Liver (tissue), 9 donors: ENCODE data around the gene SLC17A3. TPM values are rescaled to one million over a fixed set of nuclear protein-coding genes. Genes with fewer than 3 reads are reported as not detected.

Source experiments
- DNase-seq: peaks from one replicate; pipeline ENCODE4 v3.0.0-alpha.2; 2017; ENCODE audit warnings: low spot score
- H3K27ac ChIP-seq, 2 donors: one replicate each; pipeline ENCODE4 v1.7.0; 2013; ENCODE audit warnings: inconsistent platforms in 2 of 2, low read length in 2 of 2, control low read depth in 1 of 2, low read depth in 1 of 2, mild to moderate bottlenecking in 1 of 2
- H3K27me3 ChIP-seq, 4 donors: one replicate each; pipeline versions ENCODE4 v1.6.1 to v1.7.0; 2013; ENCODE audit warnings: low read length in 3 of 4, inconsistent platforms in 1 of 4, mild to moderate bottlenecking in 1 of 4, moderate library complexity in 1 of 4; ENCODE audit not compliant: control insufficient read depth in 4 of 4, insufficient read depth in 4 of 4
- H3K36me3 ChIP-seq, 4 donors: one replicate each; pipeline versions ENCODE4 v1.6.1 to v1.7.0; 2013; ENCODE audit warnings: low read length in 3 of 4, mild to moderate bottlenecking in 3 of 4, low read depth in 1 of 4, moderate library complexity in 1 of 4; ENCODE audit not compliant: control insufficient read depth in 4 of 4, insufficient read depth in 3 of 4
- H3K4me1 ChIP-seq, 4 donors: one replicate each; pipeline versions ENCODE4 v1.6.1 to v1.7.0; 2013; ENCODE audit warnings: low read length in 3 of 4, mild to moderate bottlenecking in 3 of 4, moderate library complexity in 1 of 4; ENCODE audit not compliant: control insufficient read depth in 4 of 4, insufficient read depth in 4 of 4
- H3K4me3 ChIP-seq, 3 donors: one replicate each; pipeline versions ENCODE4 v1.6.1 to v1.7.0; 2013; ENCODE audit warnings: low read length in 3 of 3, control low read depth in 1 of 3, low read depth in 1 of 3, mild to moderate bottlenecking in 1 of 3
- H3K9ac ChIP-seq, 2 donors: one replicate each; pipeline ENCODE4 v1.7.0; 2013; ENCODE audit warnings: low read length in 2 of 2, mild to moderate bottlenecking in 2 of 2, moderate library complexity in 2 of 2, control low read depth in 1 of 2, low read depth in 1 of 2
- H3K9me3 ChIP-seq, 4 donors: one replicate each; pipeline versions ENCODE4 v1.6.1 to v1.7.0; 2013; ENCODE audit warnings: low read length in 3 of 4; ENCODE audit not compliant: control insufficient read depth in 4 of 4
- EGR1 ChIP-seq, 2 donors: IDR thresholded peaks; 2 replicates each; pipeline ENCODE4 v1.6.1; 2016 to 2018; ENCODE audit warnings: antibody characterized with exemption in 2 of 2, low read depth in 2 of 2
- FOXA1 ChIP-seq: IDR thresholded peaks from 2 replicates; pipeline ENCODE4 v1.6.1; 2016; ENCODE audit warnings: antibody characterized with exemption
- GABPA ChIP-seq, 2 donors: IDR thresholded peaks in 1 of 2; conservative IDR thresholded peaks in 1 of 2; 2 replicates each; pipeline ENCODE4 v1.6.1; 2016; ENCODE audit warnings: antibody characterized with exemption in 2 of 2, mild to moderate bottlenecking in 1 of 2, moderate library complexity in 1 of 2
- HNF4A ChIP-seq, 2 donors: conservative IDR thresholded peaks; 2 replicates each; pipeline ENCODE4 v1.6.1; 2016; ENCODE audit warnings: antibody characterized with exemption in 2 of 2, mild to moderate bottlenecking in 2 of 2
- HNF4G ChIP-seq: IDR thresholded peaks from 2 replicates; pipeline ENCODE4 v1.6.1; 2016; ENCODE audit warnings: antibody characterized with exemption
- JUND ChIP-seq, 2 donors: IDR thresholded peaks; 2 replicates each; pipeline ENCODE4 v1.6.1; 2016; ENCODE audit warnings: antibody characterized with exemption in 2 of 2
- RAD21 ChIP-seq, 2 donors: IDR thresholded peaks; 2 replicates each; pipeline ENCODE4 v1.6.1; 2016; ENCODE audit warnings: antibody characterized with exemption in 2 of 2, mild to moderate bottlenecking in 2 of 2
- RXRA ChIP-seq, 2 donors: IDR thresholded peaks; 2 replicates each; pipeline ENCODE4 v1.6.1; 2017 to 2018; ENCODE audit warnings: antibody characterized with exemption in 2 of 2, mild to moderate bottlenecking in 1 of 2
- SP1 ChIP-seq: IDR thresholded peaks from 2 replicates; pipeline ENCODE4 v1.6.1; 2018; ENCODE audit warnings: antibody characterized with exemption, mild to moderate bottlenecking
- TAF1 ChIP-seq: conservative IDR thresholded peaks from 2 replicates; pipeline ENCODE4 v1.6.1; 2016; ENCODE audit warnings: antibody characterized with exemption, mild to moderate bottlenecking
- YY1 ChIP-seq: IDR thresholded peaks from 2 replicates; pipeline ENCODE4 v1.6.1; 2016; ENCODE audit warnings: antibody characterized with exemption, mild to moderate bottlenecking
- WGBS: extraction: QIAGEN DNeasy Blood & Tissue Kit; methylation state at CpG from one replicate; pipeline ENCODE4 v1.1.7; 2013; 5-methylcytosine and 5-hydroxymethylcytosine counted together
- polyA plus RNA-seq, 2 donors: library from polyadenylated mRNA; stranded (reverse) in 1 of 2; unstranded in 1 of 2; fragments of 200-250 nt in 1 of 2; fragments of >200 nt in 1 of 2; fragmentation: Nextera tagmentation in 1 of 2; extraction: Ambion mirVana in 1 of 2; gene quantifications; one replicate each; pipeline versions ENCODE4 v1.2.1 to v1.2.3, GENCODE V29; 2013 to 2015
- total RNA-seq, 2 donors: library from RNA; depleted of rRNA; stranded (reverse); fragments of >200 nt; gene quantifications; one replicate each; pipeline ENCODE4 v1.2.3, GENCODE V29; 2014
- TF ChIP-seq, protein P1 (sequence below): IDR thresholded peaks from 2 replicates; pipeline ENCODE4 v1.6.1; 2016; ENCODE audit warnings: antibody characterized with exemption
- TF ChIP-seq, protein P2 (sequence below): IDR thresholded peaks from 2 replicates; pipeline ENCODE4 v1.6.1; 2016; ENCODE audit warnings: antibody characterized with exemption
- TF ChIP-seq, protein P3 (sequence below): IDR thresholded peaks from 2 replicates; pipeline ENCODE4 v1.6.1; 2016; ENCODE audit warnings: antibody characterized with exemption, mild to moderate bottlenecking
- TF ChIP-seq, protein P4 (sequence below): IDR thresholded peaks from 2 replicates; pipeline ENCODE4 v1.6.1; 2016; ENCODE audit warnings: antibody characterized with exemption
- TF ChIP-seq, protein P5 (sequence below): fragments of 150-350 bp; IDR thresholded peaks from 2 replicates; pipeline ENCODE4 v1.5.1; 2017; ENCODE audit warnings: improper control_type of control experiment, low read depth, low read length; ENCODE audit not compliant: missing input control
- donor health status: healthy.
- donor health status: healthy.
- donor health status: healthy.
- donor health status: healthy.
- donor health status: healthy.

SLC17A3 gene
- total and polyA plus RNA-seq, 4 donors, result 1.6 to 23.2 (median 10.9) TPM

DNA sequence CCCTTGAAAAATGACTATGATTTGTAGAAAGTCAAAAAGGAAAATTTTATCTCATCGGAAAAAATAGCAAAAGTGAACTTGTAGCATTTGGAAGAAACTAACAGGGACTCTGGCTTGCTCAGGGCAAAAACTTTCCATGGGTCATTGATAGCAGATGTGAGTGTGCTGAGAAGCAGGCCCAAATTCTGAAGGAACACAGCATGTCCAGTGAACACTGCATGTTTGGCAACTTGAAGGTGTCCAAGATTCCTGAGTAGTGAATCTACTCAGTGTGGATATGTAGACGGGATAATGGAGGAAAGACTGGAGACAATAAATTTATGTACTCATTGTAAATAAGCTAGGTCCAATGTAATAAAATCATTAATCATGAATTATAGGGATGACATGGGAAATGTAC lies 48.3 kb upstream of the SLC17A3 start:
- TF ChIP-seq TAF1 (no peak), EGR1 (IDR thresholded peaks at IDR 0.05; ENCODE audit: low read depth in 2 of 2) (no peak), JUND (IDR thresholded peaks at IDR 0.05) (no peak), SP1 (no peak), FOXA1 (no peak), HNF4A (conservative IDR thresholded peaks at IDR 0.05) (no peak), GABPA (IDR thresholded peaks at IDR 0.05 in 1 of 2, conservative IDR thresholded peaks at IDR 0.05 in 1 of 2) (no peak), RXRA (IDR thresholded peaks at IDR 0.05) (no peak), HNF4G (no peak), RAD21 (IDR thresholded peaks at IDR 0.05) (no peak), YY1 (no peak)
- TF ChIP-seq, protein P1, sequence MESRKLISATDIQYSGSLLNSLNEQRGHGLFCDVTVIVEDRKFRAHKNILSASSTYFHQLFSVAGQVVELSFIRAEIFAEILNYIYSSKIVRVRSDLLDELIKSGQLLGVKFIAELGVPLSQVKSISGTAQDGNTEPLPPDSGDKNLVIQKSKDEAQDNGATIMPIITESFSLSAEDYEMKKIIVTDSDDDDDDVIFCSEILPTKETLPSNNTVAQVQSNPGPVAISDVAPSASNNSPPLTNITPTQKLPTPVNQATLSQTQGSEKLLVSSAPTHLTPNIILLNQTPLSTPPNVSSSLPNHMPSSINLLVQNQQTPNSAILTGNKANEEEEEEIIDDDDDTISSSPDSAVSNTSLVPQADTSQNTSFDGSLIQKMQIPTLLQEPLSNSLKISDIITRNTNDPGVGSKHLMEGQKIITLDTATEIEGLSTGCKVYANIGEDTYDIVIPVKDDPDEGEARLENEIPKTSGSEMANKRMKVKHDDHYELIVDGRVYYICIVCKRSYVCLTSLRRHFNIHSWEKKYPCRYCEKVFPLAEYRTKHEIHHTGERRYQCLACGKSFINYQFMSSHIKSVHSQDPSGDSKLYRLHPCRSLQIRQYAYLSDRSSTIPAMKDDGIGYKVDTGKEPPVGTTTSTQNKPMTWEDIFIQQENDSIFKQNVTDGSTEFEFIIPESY, result no peak
- TF ChIP-seq, protein P2, sequence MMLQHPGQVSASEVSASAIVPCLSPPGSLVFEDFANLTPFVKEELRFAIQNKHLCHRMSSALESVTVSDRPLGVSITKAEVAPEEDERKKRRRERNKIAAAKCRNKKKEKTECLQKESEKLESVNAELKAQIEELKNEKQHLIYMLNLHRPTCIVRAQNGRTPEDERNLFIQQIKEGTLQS, result no peak
- TF ChIP-seq, protein P3, sequence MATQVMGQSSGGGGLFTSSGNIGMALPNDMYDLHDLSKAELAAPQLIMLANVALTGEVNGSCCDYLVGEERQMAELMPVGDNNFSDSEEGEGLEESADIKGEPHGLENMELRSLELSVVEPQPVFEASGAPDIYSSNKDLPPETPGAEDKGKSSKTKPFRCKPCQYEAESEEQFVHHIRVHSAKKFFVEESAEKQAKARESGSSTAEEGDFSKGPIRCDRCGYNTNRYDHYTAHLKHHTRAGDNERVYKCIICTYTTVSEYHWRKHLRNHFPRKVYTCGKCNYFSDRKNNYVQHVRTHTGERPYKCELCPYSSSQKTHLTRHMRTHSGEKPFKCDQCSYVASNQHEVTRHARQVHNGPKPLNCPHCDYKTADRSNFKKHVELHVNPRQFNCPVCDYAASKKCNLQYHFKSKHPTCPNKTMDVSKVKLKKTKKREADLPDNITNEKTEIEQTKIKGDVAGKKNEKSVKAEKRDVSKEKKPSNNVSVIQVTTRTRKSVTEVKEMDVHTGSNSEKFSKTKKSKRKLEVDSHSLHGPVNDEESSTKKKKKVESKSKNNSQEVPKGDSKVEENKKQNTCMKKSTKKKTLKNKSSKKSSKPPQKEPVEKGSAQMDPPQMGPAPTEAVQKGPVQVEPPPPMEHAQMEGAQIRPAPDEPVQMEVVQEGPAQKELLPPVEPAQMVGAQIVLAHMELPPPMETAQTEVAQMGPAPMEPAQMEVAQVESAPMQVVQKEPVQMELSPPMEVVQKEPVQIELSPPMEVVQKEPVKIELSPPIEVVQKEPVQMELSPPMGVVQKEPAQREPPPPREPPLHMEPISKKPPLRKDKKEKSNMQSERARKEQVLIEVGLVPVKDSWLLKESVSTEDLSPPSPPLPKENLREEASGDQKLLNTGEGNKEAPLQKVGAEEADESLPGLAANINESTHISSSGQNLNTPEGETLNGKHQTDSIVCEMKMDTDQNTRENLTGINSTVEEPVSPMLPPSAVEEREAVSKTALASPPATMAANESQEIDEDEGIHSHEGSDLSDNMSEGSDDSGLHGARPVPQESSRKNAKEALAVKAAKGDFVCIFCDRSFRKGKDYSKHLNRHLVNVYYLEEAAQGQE, result no peak
- TF ChIP-seq, protein P4, sequence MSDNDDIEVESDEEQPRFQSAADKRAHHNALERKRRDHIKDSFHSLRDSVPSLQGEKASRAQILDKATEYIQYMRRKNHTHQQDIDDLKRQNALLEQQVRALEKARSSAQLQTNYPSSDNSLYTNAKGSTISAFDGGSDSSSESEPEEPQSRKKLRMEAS, result no peak
- TF ChIP-seq, protein P5, sequence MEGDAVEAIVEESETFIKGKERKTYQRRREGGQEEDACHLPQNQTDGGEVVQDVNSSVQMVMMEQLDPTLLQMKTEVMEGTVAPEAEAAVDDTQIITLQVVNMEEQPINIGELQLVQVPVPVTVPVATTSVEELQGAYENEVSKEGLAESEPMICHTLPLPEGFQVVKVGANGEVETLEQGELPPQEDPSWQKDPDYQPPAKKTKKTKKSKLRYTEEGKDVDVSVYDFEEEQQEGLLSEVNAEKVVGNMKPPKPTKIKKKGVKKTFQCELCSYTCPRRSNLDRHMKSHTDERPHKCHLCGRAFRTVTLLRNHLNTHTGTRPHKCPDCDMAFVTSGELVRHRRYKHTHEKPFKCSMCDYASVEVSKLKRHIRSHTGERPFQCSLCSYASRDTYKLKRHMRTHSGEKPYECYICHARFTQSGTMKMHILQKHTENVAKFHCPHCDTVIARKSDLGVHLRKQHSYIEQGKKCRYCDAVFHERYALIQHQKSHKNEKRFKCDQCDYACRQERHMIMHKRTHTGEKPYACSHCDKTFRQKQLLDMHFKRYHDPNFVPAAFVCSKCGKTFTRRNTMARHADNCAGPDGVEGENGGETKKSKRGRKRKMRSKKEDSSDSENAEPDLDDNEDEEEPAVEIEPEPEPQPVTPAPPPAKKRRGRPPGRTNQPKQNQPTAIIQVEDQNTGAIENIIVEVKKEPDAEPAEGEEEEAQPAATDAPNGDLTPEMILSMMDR, result no peak
- Histone ChIP-seq H3K4me1 (peaks cover 8 to 37% (median 12%) of the 10 kb centered on the region in 4 donors), H3K27ac (no peak overlapping the region), H3K27me3 (no peaks in the 10 kb centered on the region), H3K9me3 (no peaks in the 10 kb centered on the region), H3K36me3 (peaks cover 2 to 44% (median 23%) of the 10 kb centered on the region in 4 donors), H3K9ac (no peak overlapping the region), H3K4me3 (no peak overlapping the region)
- 86% methylated on average over 2 of the region's 2 CpGs for WGBS
- DNase-seq, result no peak
